Skeletal muscle tissue (tissue), 4 donors: ENCODE results near the gene XPR1. TPM values are rescaled to one million over a fixed set of nuclear protein-coding genes. Genes with fewer than 3 reads are reported as not detected.

Source experiments
- H3K27ac ChIP-seq: one replicate; pipeline ENCODE4 v1.7.0; 2013; ENCODE audit warnings: mild to moderate bottlenecking, low read depth, low read length, inconsistent platforms
- H3K27me3 ChIP-seq, 3 donors: one replicate each; pipeline ENCODE4 v1.7.0; 2013; ENCODE audit warnings: low read length in 3 of 3; ENCODE audit not compliant: control insufficient read depth in 3 of 3, insufficient read depth in 3 of 3
- H3K36me3 ChIP-seq, 3 donors: one replicate each; pipeline ENCODE4 v1.7.0; 2013; ENCODE audit warnings: low read length in 3 of 3; ENCODE audit not compliant: control insufficient read depth in 3 of 3, insufficient read depth in 3 of 3
- H3K4me1 ChIP-seq, 3 donors: one replicate each; pipeline ENCODE4 v1.7.0; 2013; ENCODE audit warnings: low read length in 3 of 3, mild to moderate bottlenecking in 3 of 3; ENCODE audit not compliant: control insufficient read depth in 3 of 3, insufficient read depth in 3 of 3
- H3K4me3 ChIP-seq, 3 donors: one replicate each; pipeline ENCODE4 v1.7.0; 2013; ENCODE audit warnings: low read length in 3 of 3
- H3K9ac ChIP-seq, 3 donors: one replicate each; pipeline ENCODE4 v1.7.0; 2013; ENCODE audit warnings: low read length in 3 of 3, mild to moderate bottlenecking in 3 of 3, moderate library complexity in 2 of 3, low read depth in 1 of 3
- H3K9me3 ChIP-seq, 3 donors: one replicate each; pipeline ENCODE4 v1.7.0; 2013; ENCODE audit warnings: low read length in 3 of 3; ENCODE audit not compliant: control insufficient read depth in 3 of 3
- total RNA-seq: library from RNA; depleted of rRNA; stranded (reverse); fragments of >200 nt; gene quantifications from one replicate; pipeline ENCODE4 v1.2.3, GENCODE V29; 2014
- donor health status: Osteomylitis.

The XPR1 gene
- total RNA-seq, 1 donor from 2014 or later: 13.0 TPM

DNA sequence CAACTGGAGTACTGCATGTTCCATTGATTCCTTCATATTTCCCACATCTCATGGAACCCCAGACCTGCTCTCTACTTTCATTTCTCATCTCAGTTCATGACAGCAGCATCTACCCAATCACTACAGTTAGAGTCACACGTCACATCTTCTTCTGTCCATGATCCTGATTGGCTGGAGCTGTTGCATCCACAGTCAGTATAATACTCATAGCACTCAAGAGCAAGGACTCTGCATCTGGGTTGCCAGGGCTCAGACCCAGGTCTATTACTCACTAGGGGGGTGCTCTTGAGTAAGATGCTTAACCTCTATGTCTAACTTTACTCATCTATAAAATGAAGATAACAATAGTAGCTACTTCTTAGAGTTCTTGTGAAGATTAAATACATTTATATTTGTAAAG lies 4.4 kb upstream of the XPR1 start:
- no peaks in the 10 kb centered on the region for H3K9me3 ChIP-seq
- H3K4me1 ChIP-seq: peaks cover 4 to 9% (median 5%) of the 10 kb centered on the region in 3 donors
- H3K9ac ChIP-seq: no peak overlapping the region
- no peaks in the 10 kb centered on the region for H3K36me3 ChIP-seq
- H3K27me3 ChIP-seq: no peaks in the 10 kb centered on the region
- no peak overlapping the region for H3K27ac ChIP-seq
- H3K4me3 ChIP-seq: no peak overlapping the region

DNA sequence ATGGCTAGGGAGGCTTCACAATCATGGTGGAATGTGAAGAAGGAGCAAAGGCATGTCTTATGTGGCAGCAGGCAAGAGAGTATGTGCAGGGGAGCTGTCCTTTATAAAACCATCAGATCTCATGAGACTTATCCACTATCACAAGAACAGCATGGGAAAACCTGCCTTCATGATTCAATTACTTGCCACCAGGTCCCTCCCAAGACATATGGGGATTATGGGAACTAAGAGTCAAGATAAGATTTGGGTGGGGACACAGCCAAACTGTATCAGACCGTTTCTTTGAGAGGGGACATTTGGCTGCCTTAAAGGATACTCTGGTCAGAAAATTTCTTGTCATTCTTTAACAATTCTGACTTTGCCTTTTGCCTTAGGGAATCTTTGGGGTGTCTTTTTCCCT lies 3.2 kb upstream of the XPR1 start:
- Histone ChIP-seq H3K9me3 (no peaks in the 10 kb centered on the region), H3K4me1 (peaks cover 5 to 20% (median 7%) of the 10 kb centered on the region in 3 donors), H3K27ac (no peak overlapping the region), H3K9ac (no peak overlapping the region), H3K27me3 (no peaks in the 10 kb centered on the region), H3K4me3 (no peak overlapping the region), H3K36me3 (no peaks in the 10 kb centered on the region)

DNA sequence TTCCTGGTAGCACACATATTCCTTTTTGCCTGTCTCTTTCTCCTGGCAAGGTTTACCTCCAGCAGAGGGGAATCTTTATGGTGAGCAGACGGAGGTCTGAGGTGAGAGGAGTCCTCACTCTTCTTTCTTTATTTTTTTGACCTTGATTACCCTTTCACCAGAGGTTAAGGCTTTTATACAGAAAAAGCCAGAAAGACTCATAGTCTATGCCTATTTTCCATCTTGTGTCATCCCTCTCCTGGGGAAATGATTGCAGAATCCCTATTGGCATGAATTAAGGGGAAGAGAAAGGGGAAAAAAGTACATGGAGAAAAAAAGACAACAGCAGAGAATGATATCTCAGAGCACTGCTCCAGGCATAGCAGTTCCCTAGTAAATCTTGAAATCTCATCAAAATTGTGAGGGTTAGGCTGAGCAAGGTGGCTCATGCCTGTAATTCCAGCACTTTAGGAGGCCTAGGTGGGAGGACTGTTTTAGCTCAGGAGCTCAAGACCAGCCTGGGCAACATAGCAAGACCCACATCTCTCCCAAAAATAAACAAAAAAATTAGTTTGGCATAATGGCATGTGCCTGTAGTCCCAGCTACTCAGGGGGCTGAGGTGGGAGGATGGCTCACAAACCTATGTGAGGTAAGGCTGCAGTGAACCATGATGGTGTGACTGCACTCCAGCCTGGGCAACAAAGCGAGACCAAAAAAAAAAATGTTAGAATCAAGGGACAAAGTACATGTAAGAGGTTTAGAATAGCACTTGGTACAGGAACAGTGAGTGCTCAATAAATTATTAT lies 1.2 kb upstream of the XPR1 start:
- H3K36me3 ChIP-seq: no peaks in the 10 kb centered on the region
- peak overlapping the region; percentile 34 for H3K27ac ChIP-seq

DNA sequence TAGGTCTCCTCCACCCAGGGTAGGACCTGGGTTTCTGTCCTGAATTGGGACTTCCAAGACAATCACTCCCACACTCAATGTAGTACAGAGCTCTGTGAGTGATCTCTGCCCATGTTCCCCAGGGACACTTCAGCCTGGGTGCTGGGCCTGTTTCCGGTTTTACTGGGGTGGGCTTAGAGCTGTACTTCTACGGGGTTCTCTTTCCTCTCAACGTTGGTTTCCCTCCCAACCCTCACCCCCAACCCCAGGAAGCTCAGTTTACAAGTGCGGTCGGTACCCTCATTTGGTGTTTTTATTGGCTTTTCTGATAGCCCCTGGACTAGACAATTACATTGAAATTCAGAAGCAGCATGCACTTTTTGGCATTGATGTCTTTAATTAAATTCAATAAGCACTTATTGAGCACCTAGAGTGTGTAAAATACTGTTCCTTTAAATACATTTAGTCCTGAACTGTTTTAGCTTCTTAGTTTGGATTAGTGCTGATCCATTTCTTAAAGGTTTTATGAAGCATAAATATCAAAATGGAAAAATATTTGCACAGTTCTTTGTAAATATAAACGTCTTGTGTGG lies 542 bp upstream of the XPR1 start:
- Histone ChIP-seq H3K36me3 (no peaks in the 10 kb centered on the region), H3K9me3 (no peaks in the 10 kb centered on the region), H3K27me3 (no peaks in the 10 kb centered on the region), H3K27ac (peak overlapping the region; percentile 34), H3K4me3 (no peak overlapping the region), H3K4me1 (peaks cover 11 to 26% (median 16%) of the 10 kb centered on the region in 3 donors), H3K9ac (peak overlapping the region in 1 of 3 donors; percentile 57)

More for the DNA sequence above, 1.2 kb upstream of the XPR1 start:
- Histone ChIP-seq H3K9ac (no peak overlapping the region), H3K9me3 (no peaks in the 10 kb centered on the region), H3K4me3 (no peak overlapping the region), H3K4me1 (peaks cover 9 to 24% (median 12%) of the 10 kb centered on the region in 3 donors), H3K27me3 (no peaks in the 10 kb centered on the region)

DNA sequence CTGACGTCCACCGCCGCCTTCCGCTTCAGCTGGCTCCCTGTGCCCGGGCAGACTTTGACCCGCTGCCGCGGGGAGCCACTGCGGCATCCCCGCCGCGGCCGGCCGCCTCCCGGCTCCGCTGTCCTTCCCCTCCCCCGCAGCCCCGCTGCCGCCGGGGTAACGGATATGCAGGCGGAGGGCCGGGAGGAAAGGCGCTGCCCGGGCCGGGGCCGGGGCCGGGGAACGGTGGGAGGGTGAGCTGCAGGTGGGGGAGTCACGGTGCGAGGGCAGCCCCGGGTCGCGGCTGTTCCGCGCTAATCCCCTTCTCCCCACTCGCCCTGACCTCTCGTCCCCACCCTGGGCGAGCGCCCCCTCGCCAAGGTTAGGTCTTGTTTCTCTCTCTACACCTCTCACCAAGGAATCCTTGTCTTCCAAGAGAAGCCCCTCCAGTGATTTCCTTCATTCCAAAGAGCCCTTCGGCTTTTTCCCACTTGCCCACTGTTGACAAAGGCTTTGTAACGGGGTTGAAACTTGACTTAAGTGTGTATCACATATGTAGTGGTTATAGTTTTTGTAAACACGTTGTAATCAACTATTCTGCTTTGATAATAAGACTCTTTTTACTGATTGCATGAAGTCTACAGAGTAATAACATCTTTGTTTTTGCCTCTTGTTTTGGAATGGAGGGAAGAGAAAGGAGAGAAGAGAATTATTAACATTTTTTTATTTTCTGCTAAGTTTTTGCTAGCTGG lies 669 bp downstream of the XPR1 start:
- Histone ChIP-seq H3K36me3 (no peaks in the 10 kb centered on the region), H3K4me3 (peak overlapping the region; percentile 91 to 96 (median 92)), H3K9me3 (no peaks in the 10 kb centered on the region), H3K27me3 (no peaks in the 10 kb centered on the region), H3K4me1 (peaks cover 11 to 28% (median 17%) of the 10 kb centered on the region in 3 donors), H3K27ac (peak overlapping the region; percentile 78), H3K9ac (peak overlapping the region; percentile 84 to 87 (median 86))

DNA sequence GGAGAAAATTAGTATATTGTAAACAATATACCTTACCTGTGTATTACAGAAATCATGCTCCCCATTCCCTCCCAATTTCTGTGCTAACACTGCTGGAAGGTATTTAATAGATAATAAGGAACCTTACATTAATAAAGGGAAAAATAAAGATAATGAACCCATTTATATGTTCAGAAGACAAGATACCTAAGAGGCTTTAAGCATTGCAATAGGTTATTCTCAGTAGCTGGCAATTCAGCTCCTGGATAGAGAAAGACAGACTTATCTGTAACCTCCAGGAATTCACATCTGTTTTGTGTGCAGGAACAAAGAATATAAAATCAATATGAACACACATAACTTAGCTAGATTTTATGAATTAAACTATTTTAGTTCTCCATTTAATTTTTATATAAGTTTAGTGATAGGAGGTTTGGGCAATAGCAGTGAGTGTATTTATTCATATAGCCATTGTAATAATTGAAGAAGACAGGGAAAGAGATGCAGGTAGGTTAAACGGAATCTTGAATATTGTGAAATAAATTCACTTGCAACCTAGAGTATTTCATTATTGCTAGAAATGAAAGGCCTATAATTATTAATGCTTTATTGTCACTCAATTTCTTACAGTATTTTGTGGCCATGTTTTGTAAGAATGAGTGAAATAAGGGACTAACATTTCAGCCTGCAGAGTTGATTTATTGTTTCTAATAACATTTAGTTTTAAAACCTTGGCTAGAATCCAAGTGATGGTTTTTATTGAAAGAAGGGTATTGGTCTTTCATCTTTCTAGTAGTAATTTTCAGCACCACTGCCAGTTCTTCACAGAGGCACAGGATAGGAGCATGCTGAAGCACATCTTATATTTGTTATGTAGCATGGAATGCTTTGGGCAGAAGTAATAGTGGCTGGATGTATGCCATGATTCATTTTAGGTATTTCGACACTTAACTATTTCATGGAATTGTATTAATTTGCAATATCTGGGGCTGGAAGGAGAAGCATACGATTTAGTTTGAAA lies 1.5 kb downstream of the XPR1 start:
- Histone ChIP-seq H3K36me3 (no peaks in the 10 kb centered on the region), H3K27me3 (no peaks in the 10 kb centered on the region), H3K4me1 (peaks cover 11 to 28% (median 17%) of the 10 kb centered on the region in 3 donors), H3K9me3 (no peaks in the 10 kb centered on the region), H3K4me3 (peak overlapping the region; percentile 91 to 96 (median 92)), H3K9ac (peak overlapping the region in 2 of 3 donors; percentile 84 to 87), H3K27ac (peak overlapping the region; percentile 78)

DNA sequence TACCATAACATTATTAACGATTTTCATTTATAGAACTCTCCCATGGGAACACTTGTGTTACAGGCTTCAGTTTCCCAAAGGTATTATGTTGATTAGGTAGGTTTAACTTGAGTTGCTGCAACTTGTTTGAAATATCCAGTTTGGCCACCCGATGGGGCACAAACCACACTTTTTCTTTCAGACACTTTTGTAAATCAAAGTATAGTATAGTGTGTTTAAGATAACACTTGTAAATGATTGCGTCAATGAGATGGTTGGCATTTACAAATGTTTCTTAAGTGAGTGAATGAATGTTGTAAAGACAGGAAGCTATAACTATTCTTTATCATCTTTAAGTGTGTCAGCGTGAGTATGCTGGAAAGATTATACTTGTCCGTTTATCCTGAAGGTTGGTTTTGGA lies 4.3 kb downstream of the XPR1 start:
- Histone ChIP-seq H3K4me1 (peaks cover 15 to 32% (median 24%) of the 10 kb centered on the region in 3 donors), H3K36me3 (no peaks in the 10 kb centered on the region), H3K9me3 (no peaks in the 10 kb centered on the region), H3K9ac (peak overlapping the region in 1 of 3 donors; percentile 3), H3K27ac (no peak overlapping the region), H3K27me3 (no peaks in the 10 kb centered on the region), H3K4me3 (no peak overlapping the region)

DNA sequence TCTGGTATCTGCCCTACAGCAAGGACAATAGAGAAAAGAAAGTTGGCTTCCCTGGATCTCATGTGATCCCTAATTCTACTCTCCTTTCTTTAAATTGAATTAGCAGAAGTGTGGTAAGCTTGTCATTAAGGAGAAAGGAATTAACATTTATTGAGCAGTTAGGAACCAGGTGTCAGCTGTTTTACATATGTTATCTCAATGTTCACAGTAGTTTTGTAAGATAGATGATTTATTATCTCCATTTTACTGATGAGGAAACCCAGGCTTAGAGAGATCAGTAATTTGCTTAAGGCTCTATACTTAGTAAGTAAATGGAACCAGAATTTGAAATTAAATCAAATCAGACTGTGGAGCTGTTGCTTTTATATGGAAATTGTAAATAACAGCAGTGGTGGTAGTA lies 8.0 kb downstream of the XPR1 start:
- Histone ChIP-seq H3K9me3 (no peaks in the 10 kb centered on the region), H3K9ac (no peak overlapping the region), H3K27ac (peak overlapping the region; percentile 13), H3K27me3 (no peaks in the 10 kb centered on the region), H3K36me3 (no peaks in the 10 kb centered on the region), H3K4me1 (peaks cover 17 to 21% (median 19%) of the 10 kb centered on the region in 3 donors), H3K4me3 (no peak overlapping the region)

DNA sequence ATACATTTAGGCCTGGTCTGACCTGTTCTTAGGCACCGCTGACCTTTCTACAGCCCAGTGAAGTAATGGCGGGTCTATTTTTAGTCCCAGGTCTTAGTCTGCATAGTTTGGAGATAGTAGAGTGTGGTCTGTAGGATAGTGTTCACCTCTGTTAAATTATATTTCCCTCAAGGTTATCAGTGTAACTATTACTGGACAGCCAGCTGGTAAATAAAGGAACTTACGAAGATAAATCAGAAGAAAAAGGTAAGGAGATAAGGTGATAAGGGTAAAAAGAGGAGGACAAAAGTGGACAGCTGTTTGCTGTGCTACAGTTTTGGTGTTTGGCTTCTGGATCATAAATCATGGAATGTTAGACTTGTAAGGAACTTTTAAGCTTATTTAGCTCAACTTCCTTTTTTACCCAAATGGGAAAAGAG lies 8.7 kb downstream of the XPR1 start:
- H3K4me3 ChIP-seq: no peak overlapping the region
- no peaks in the 10 kb centered on the region for H3K27me3 ChIP-seq
- H3K36me3 ChIP-seq: no peaks in the 10 kb centered on the region
- H3K27ac ChIP-seq: peak overlapping the region; percentile 13
- peaks cover 16 to 23% (median 21%) of the 10 kb centered on the region in 3 donors for H3K4me1 ChIP-seq
- no peak overlapping the region for H3K9ac ChIP-seq
- no peaks in the 10 kb centered on the region for H3K9me3 ChIP-seq
